B cell (primary cell): ENCODE measurements around the gene WDR33. TPM values are rescaled to one million over a fixed set of nuclear protein-coding genes. Genes with fewer than 3 reads are reported as not detected.

Source experiments
- ATAC-seq: fragments of 200-7000 bp; cut with Tn5 transposase; one replicate; pipeline ENCODE4 v1.10.0; 2021; ENCODE audit warnings: low read depth, mild to moderate bottlenecking, moderate number of reproducible peaks, moderate library complexity
- CTCF ChIA-PET: fragments of 350-600 bp; sonication (Branson Sonifier 250); formaldehyde crosslinking; loops from one replicate; lab custom pipeline; 2021; ENCODE audit warnings: antibody characterized with exemption, inconsistent platforms; lab: Charles Lee
- POLR2A ChIA-PET: fragments of 350-600 bp; sonication (Branson Sonifier 250); formaldehyde crosslinking; loops from one replicate; lab custom pipeline; 2021; ENCODE audit warnings: antibody characterized with exemption; lab: Charles Lee
- DNase-seq: peaks from one replicate; pipeline ENCODE4 v3.0.0; 2013
- H2AFZ ChIP-seq: 2 replicates; pipeline ENCODE4 v1.6.1; 2012; ENCODE audit warnings: mild to moderate bottlenecking, low read depth, low read length; ENCODE audit not compliant: insufficient read depth, poor library complexity, severe bottlenecking
- H3K27ac ChIP-seq, 2 donors: 1 replicate in 1 of 2; 2 replicates in 1 of 2; pipeline ENCODE4 v1.5.1; 2012 to 2013; ENCODE audit warnings: low read length in 2 of 2, mild to moderate bottlenecking in 2 of 2, moderate library complexity in 1 of 2
- H3K27me3 ChIP-seq, 4 experiments: fragments of 200-600 bp in 1 of 4; sonication (generic) in 1 of 4; replicated peaks in 1 of 4; 1 replicate in 2 of 4; 2 replicates in 2 of 4; pipeline versions ENCODE4 v1.6.1 to v1.7.0; 2013 to 2016; ENCODE audit warnings: low read length in 3 of 4, mild to moderate bottlenecking in 2 of 4, mixed read lengths in 1 of 4, moderate library complexity in 1 of 4; ENCODE audit not compliant: insufficient read depth in 4 of 4, control insufficient read depth in 3 of 4; ENCODE audit errors: control extremely low read depth in 1 of 4
- H3K36me3 ChIP-seq, 2 experiments: replicated peaks in 1 of 2; 1 replicate in 1 of 2; 2 replicates in 1 of 2; pipeline versions ENCODE4 v1.6.1 to v1.7.1; 2013; ENCODE audit warnings: low read length in 1 of 2; ENCODE audit not compliant: insufficient read depth in 2 of 2, control insufficient read depth in 1 of 2; ENCODE audit errors: control extremely low read depth in 1 of 2, extremely low read depth in 1 of 2
- H3K4me1 ChIP-seq, 2 donors: fragments of 200-600 bp in 1 of 2; sonication (generic) in 1 of 2; 1 replicate in 1 of 2; 2 replicates in 1 of 2; pipeline versions ENCODE4 v1.5.1 to v1.6.1; 2013 to 2017; ENCODE audit warnings: low read length in 2 of 2; ENCODE audit not compliant: control insufficient read depth in 2 of 2, insufficient read depth in 2 of 2
- H3K4me2 ChIP-seq: replicated peaks from 2 replicates; pipeline ENCODE3; 2012; ENCODE audit warnings: mild to moderate bottlenecking, low read depth, low read length; ENCODE audit not compliant: poor library complexity, severe bottlenecking
- H3K4me3 ChIP-seq, 5 experiments: fragments of 200-600 bp in 1 of 5; sonication (generic) in 1 of 5; 1 replicate in 3 of 5; 2 replicates in 2 of 5; pipeline versions ENCODE4 v1.5.1 to v1.7.0; 2011 to 2016; ENCODE audit warnings: low read length in 4 of 5, mild to moderate bottlenecking in 4 of 5, low read depth in 2 of 5, control low read depth in 1 of 5, moderate library complexity in 1 of 5; ENCODE audit not compliant: insufficient read depth in 1 of 5; ENCODE audit errors: control extremely low read depth in 1 of 5, extremely low read depth in 1 of 5
- H3K79me2 ChIP-seq: fragments of 200-600 bp; sonication (generic); one replicate; pipeline ENCODE4 v1.6.0; 2016; ENCODE audit warnings: low read length; ENCODE audit not compliant: control insufficient read depth, insufficient read depth
- H3K9ac ChIP-seq: fragments of 200-600 bp; sonication (generic); 2 replicates; pipeline ENCODE4 v1.6.1; 2017; ENCODE audit warnings: mild to moderate bottlenecking, low read length, moderate library complexity
- H3K9me3 ChIP-seq, 3 donors: one replicate each; pipeline versions ENCODE4 v1.6.1 to v1.7.1; 2013; ENCODE audit warnings: low read length in 2 of 3; ENCODE audit not compliant: control insufficient read depth in 2 of 3, insufficient read depth in 1 of 3; ENCODE audit errors: control extremely low read depth in 1 of 3
- H4K20me1 ChIP-seq: 2 replicates; pipeline ENCODE4 v1.6.0; 2012; ENCODE audit warnings: mild to moderate bottlenecking, low read length; ENCODE audit not compliant: insufficient read depth, control insufficient read depth, poor library complexity, severe bottlenecking
- H3K27ac Mint-ChIP-seq: one replicate; pipeline ENCODE4 v1.8.0; 2021; ENCODE audit warnings: mixed read lengths
- H3K27me3 Mint-ChIP-seq: one replicate; pipeline ENCODE4 v1.8.0; 2021; ENCODE audit warnings: mixed read lengths
- H3K4me1 Mint-ChIP-seq: one replicate; pipeline ENCODE4 v1.8.0; 2021; ENCODE audit warnings: mixed read lengths
- H3K4me3 Mint-ChIP-seq: one replicate; pipeline ENCODE4 v1.8.0; 2021; ENCODE audit warnings: mixed read lengths
- H3K9me3 Mint-ChIP-seq: one replicate; pipeline ENCODE4 v1.8.0; 2022; ENCODE audit warnings: mixed read lengths; ENCODE audit not compliant: insufficient read depth
- EZH2 ChIP-seq: IDR thresholded peaks from 2 replicates; pipeline ENCODE4 v1.6.1; 2012; ENCODE audit warnings: borderline replicate concordance, low read depth, mild to moderate bottlenecking, moderate library complexity, low read length; ENCODE audit not compliant: insufficient read depth, poor library complexity, severe bottlenecking
- WGBS: methylation state at CpG from one replicate; pipeline ENCODE4 v1.1.5; 2013; ENCODE audit warnings: missing lambda C conversion rate; ENCODE audit not compliant: insufficient coverage; 5-methylcytosine and 5-hydroxymethylcytosine counted together
- intact Hi-C: fragments of 100-400 bp; cut with micrococcal nuclease; formaldehyde crosslinking; loops from one replicate; pipeline ENCODE4 v1.10.0; 2022
- polyA plus RNA-seq: library from polyadenylated mRNA; depleted of rRNA; stranded (reverse); fragments of >200 nt; gene quantifications from 2 replicates; pipeline ENCODE4 v1.2.3, GENCODE V29; 2012
- total RNA-seq, 2 donors: library from RNA; stranded (reverse); fragments of 120-200 nt in 1 of 2; gene quantifications; 1 replicate in 1 of 2; 2 replicates in 1 of 2; pipeline versions ENCODE4 v1.2.3 to v1.2.4, GENCODE V29; 2013 to 2022
- TF ChIP-seq, protein P1 (sequence below): fragments of 200-600 bp; IDR thresholded peaks from one replicate; pipeline ENCODE4 v1.8.0; 2022; ENCODE audit warnings: antibody characterized with exemption, mild to moderate bottlenecking

Gene WDR33
- total and polyA plus RNA-seq, 2 donors (not counting 1 experiment from before 2014, with no cell fraction given): 17.2 to 101 TPM

GRCh38 chr2:127658641-127659407 is 152.1 kb downstream of the WDR33 start:
- DNase-seq: no peak
- no peak overlapping the region for H3K4me2 ChIP-seq
- no peak overlapping the region for H3K27ac Mint-ChIP-seq
- H3K4me1 ChIP-seq: peaks cover 0 to 7% of the 10 kb centered on the region in 2 donors
- 96% methylated on average over 19 of the region's 20 CpGs for WGBS
- no peaks in the 10 kb centered on the region for H4K20me1 ChIP-seq
- peaks cover 9% of the 10 kb centered on the region for H3K4me1 Mint-ChIP-seq
- no peak overlapping the region for H3K9ac ChIP-seq
- ATAC-seq: no peak
- peaks cover 0 to 15% (median 0%) of the 10 kb centered on the region in 3 donors for H3K9me3 ChIP-seq
- no peak overlapping the region for H3K4me3 ChIP-seq
- no peaks in the 10 kb centered on the region for H3K36me3 ChIP-seq
- TF ChIP-seq EZH2: no peak
- TF ChIP-seq, protein P1, sequence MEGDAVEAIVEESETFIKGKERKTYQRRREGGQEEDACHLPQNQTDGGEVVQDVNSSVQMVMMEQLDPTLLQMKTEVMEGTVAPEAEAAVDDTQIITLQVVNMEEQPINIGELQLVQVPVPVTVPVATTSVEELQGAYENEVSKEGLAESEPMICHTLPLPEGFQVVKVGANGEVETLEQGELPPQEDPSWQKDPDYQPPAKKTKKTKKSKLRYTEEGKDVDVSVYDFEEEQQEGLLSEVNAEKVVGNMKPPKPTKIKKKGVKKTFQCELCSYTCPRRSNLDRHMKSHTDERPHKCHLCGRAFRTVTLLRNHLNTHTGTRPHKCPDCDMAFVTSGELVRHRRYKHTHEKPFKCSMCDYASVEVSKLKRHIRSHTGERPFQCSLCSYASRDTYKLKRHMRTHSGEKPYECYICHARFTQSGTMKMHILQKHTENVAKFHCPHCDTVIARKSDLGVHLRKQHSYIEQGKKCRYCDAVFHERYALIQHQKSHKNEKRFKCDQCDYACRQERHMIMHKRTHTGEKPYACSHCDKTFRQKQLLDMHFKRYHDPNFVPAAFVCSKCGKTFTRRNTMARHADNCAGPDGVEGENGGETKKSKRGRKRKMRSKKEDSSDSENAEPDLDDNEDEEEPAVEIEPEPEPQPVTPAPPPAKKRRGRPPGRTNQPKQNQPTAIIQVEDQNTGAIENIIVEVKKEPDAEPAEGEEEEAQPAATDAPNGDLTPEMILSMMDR: no peak
- H3K4me3 Mint-ChIP-seq: no peak overlapping the region
- H3K9me3 Mint-ChIP-seq: no peaks in the 10 kb centered on the region
- no peak overlapping the region for H3K27ac ChIP-seq
- no peak overlapping the region for H2AFZ ChIP-seq
- POLR2A ChIA-PET: no interaction called here
- H3K27me3 Mint-ChIP-seq: peaks cover 25% of the 10 kb centered on the region
- intact Hi-C loops: no loop called here
- H3K27me3 ChIP-seq: peaks cover 0 to 19% (median 9%) of the 10 kb centered on the region in 4 experiments
- CTCF ChIA-PET: interaction anchor here (1.4 kb wide), 1 partner anchor 9 kb away, joined by 3 read pairs; no protein-coding TSS in a partner anchor
- H3K79me2 ChIP-seq: no peaks in the 10 kb centered on the region

GRCh38 chr2:127658146-127658545 is 152.8 kb downstream of the WDR33 start:
- Histone ChIP-seq H3K27me3 (peaks cover 0 to 12% (median 6%) of the 10 kb centered on the region in 4 experiments), H3K4me2 (no peak overlapping the region), H3K79me2 (no peaks in the 10 kb centered on the region), H3K36me3 (no peaks in the 10 kb centered on the region), H3K9ac (no peak overlapping the region), H3K27ac (no peak overlapping the region), H3K4me3 (no peak overlapping the region), H4K20me1 (no peaks in the 10 kb centered on the region), H2AFZ (no peak overlapping the region), H3K4me1 (peaks cover 0 to 11% of the 10 kb centered on the region in 2 donors), H3K9me3 (peaks cover 0 to 15% (median 0%) of the 10 kb centered on the region in 3 donors)
- no peak overlapping the region for H3K4me3 Mint-ChIP-seq
- TF ChIP-seq, protein P1: no peak
- TF ChIP-seq EZH2: no peak
- intact Hi-C loops: no loop called here
- 100% methylated on average over 2 of the region's 6 CpGs for WGBS
- H3K9me3 Mint-ChIP-seq: no peaks in the 10 kb centered on the region
- CTCF ChIA-PET: interaction anchor here (1.4 kb wide), 1 partner anchor 8 kb away, joined by 3 read pairs; no protein-coding TSS in a partner anchor
- H3K27me3 Mint-ChIP-seq: peaks cover 18% of the 10 kb centered on the region
- ATAC-seq: no peak
- DNase-seq: no peak
- H3K4me1 Mint-ChIP-seq: peaks cover 10% of the 10 kb centered on the region
- no peak overlapping the region for H3K27ac Mint-ChIP-seq
- POLR2A ChIA-PET: no interaction called here
